ENCODE results near the gene ELF1.

DNA sequence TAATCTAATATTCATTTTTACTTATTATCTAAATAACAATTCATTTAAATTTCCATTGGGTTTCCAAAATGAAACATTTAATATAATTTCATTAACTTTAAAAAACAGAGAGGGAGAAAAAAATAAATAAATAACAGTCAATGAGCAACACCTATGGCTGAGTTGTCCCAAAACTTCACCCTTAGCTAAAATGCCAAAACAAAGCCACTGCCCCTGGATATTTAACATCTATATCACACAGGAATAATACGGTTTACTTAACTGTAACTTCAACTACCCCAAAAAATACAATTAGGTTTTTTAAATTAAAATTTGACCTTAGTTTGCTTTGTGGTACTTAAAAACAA is 541 bp downstream of the ELF1 start:
- TF ChIP-seq, protein P1, sequence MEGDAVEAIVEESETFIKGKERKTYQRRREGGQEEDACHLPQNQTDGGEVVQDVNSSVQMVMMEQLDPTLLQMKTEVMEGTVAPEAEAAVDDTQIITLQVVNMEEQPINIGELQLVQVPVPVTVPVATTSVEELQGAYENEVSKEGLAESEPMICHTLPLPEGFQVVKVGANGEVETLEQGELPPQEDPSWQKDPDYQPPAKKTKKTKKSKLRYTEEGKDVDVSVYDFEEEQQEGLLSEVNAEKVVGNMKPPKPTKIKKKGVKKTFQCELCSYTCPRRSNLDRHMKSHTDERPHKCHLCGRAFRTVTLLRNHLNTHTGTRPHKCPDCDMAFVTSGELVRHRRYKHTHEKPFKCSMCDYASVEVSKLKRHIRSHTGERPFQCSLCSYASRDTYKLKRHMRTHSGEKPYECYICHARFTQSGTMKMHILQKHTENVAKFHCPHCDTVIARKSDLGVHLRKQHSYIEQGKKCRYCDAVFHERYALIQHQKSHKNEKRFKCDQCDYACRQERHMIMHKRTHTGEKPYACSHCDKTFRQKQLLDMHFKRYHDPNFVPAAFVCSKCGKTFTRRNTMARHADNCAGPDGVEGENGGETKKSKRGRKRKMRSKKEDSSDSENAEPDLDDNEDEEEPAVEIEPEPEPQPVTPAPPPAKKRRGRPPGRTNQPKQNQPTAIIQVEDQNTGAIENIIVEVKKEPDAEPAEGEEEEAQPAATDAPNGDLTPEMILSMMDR (conservative IDR thresholded peaks at IDR 0.05 in 1 of 2, IDR thresholded peaks at IDR 0.05 in 1 of 2; ENCODE audit: low read depth in 1 of 2, low read length in 2 of 2) = no peak
- no peak for TF ChIP-seq EZH2 (IDR thresholded peaks at IDR 0.05; ENCODE audit: low read length, missing control alignments)

Measured in fibroblast of lung (primary cell).